Lower leg skin (tissue), 4 donors: ENCODE results near the gene SMAD9. TPM values are rescaled to one million over a fixed set of nuclear protein-coding genes. Genes with fewer than 3 reads are reported as not detected.

ENCODE experiments used
- DNase-seq, 2 donors: peaks; one replicate each; pipeline ENCODE4 v3.0.0-alpha.2; 2019; ENCODE audit warnings: low spot score in 2 of 2
- H3K4me3 ChIP-seq: fragments of 200-600 bp; sonication (generic); 2 replicates; pipeline ENCODE4 v1.5.1; 2017; ENCODE audit warnings: mild to moderate bottlenecking, low read depth; ENCODE audit not compliant: poor library complexity, severe bottlenecking
- POLR2A ChIP-seq, 2 donors: fragments of 450-650 bp; IDR thresholded peaks; one replicate each; pipeline ENCODE4 v1.6.1; 2016 to 2017; ENCODE audit warnings: antibody characterized with exemption in 2 of 2, mild to moderate bottlenecking in 1 of 2, moderate library complexity in 1 of 2
- WGBS, 2 donors: methylation state at CpG; one replicate each; pipeline ENCODE4 v1.1.5; 2018; 5-methylcytosine and 5-hydroxymethylcytosine counted together
- intact Hi-C: fragments of 100-400 bp; cut with DNase I; formaldehyde crosslinking; loops from one replicate; pipeline ENCODE4 v1.15.0; 2023; ENCODE audit warnings: low total_unique reads
- total RNA-seq, 4 donors: library from RNA; depleted of rRNA; stranded (reverse); fragments of >200 nt; gene quantifications; one replicate each; pipeline ENCODE4 v1.1.0, GENCODE V29; 2016
- TF ChIP-seq, protein P1 (sequence below), 3 donors: fragments of 450-650 bp; IDR thresholded peaks; one replicate each; pipeline ENCODE4 v1.5.1; 2016; ENCODE audit warnings: antibody characterized with exemption in 3 of 3, mild to moderate bottlenecking in 3 of 3, moderate library complexity in 2 of 3

Gene SMAD9
- total RNA-seq, 4 donors from 2014 or later, result 1.4 to 4.4 (median 2.2) TPM

DNA sequence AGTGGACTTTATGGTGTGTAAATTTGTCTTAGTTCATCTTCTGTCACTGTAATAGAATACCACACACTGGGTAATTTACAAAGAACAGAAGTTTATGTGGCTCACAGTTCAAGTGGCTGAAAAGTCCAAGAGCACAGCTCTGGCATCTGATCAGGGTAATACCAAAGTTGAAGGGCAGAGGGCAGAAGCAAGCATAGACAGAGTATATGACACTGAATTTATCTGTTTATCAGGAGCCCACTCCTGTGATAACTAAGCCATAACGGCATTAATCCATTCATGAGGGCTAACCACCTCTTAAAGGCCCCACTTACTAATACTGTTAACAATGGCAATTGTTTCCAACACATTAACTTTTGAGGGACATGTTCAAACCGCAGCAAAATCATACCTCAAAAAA lies 105.0 kb downstream of the SMAD9 start:
- no peak for DNase-seq
- no peak overlapping the region for H3K4me3 ChIP-seq
- intact Hi-C loops, result no loop called here
- WGBS, 2 donors, result 77 to 87% methylated on average over 2 of the region's 2 CpGs
- TF ChIP-seq, protein P1, sequence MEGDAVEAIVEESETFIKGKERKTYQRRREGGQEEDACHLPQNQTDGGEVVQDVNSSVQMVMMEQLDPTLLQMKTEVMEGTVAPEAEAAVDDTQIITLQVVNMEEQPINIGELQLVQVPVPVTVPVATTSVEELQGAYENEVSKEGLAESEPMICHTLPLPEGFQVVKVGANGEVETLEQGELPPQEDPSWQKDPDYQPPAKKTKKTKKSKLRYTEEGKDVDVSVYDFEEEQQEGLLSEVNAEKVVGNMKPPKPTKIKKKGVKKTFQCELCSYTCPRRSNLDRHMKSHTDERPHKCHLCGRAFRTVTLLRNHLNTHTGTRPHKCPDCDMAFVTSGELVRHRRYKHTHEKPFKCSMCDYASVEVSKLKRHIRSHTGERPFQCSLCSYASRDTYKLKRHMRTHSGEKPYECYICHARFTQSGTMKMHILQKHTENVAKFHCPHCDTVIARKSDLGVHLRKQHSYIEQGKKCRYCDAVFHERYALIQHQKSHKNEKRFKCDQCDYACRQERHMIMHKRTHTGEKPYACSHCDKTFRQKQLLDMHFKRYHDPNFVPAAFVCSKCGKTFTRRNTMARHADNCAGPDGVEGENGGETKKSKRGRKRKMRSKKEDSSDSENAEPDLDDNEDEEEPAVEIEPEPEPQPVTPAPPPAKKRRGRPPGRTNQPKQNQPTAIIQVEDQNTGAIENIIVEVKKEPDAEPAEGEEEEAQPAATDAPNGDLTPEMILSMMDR (IDR thresholded peaks at IDR 0.05), result no peak
- TF ChIP-seq POLR2A (IDR thresholded peaks at IDR 0.05), result no peak

DNA sequence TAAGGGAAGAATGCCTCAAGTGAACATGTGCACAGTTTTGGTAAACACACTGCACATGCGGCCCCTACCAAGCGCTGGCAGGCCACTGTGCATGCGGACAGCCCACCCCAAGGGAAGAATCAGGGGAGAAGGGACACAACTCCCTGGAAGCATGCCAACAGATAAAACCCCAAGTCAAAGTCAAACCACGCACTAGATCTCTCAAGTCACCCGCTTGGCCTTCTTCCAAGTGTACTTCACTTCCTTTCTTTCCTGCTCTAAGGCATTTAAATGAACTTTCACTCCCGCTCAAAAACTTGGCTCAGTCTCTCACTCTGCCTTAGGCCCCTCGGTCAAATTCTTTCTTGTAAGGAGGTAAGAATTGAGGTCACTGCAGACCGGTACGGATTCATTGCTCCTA lies 105.6 kb downstream of the SMAD9 start:
- WGBS, 2 donors, result 34 to 35% methylated on average over 9 of the region's 9 CpGs
- no peak for TF ChIP-seq POLR2A (IDR thresholded peaks at IDR 0.05)
- TF ChIP-seq, protein P1 (IDR thresholded peaks at IDR 0.05), result no peak
- no peak overlapping the region for H3K4me3 ChIP-seq
- no peak for DNase-seq
- intact Hi-C loops, result no loop called here

DNA sequence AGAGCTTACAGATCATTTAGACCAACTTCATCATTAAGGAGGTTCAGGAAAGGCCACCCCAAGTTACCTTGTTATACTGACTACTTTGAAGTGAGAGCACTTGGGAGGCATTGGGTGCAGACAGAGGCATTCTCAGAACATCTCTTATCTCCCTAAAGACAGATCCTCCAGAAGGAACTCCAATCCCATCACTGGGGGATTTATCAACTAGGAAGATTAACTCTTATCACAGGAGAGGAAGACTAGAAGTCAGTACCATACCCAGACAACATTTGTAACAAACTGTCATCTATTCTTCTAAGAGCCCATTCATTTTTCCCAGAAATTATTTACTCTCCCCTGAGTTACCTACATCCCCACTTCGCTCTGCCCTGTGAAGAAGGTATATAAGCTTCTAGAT lies 106.8 kb downstream of the SMAD9 start:
- DNase-seq, result no peak
- 88 to 92% methylated on average over 1 of the region's 1 CpG for WGBS, 2 donors
- TF ChIP-seq, protein P1 (IDR thresholded peaks at IDR 0.05), result no peak
- TF ChIP-seq POLR2A (IDR thresholded peaks at IDR 0.05), result no peak
- no peak overlapping the region for H3K4me3 ChIP-seq
- intact Hi-C loops, result no loop called here

DNA sequence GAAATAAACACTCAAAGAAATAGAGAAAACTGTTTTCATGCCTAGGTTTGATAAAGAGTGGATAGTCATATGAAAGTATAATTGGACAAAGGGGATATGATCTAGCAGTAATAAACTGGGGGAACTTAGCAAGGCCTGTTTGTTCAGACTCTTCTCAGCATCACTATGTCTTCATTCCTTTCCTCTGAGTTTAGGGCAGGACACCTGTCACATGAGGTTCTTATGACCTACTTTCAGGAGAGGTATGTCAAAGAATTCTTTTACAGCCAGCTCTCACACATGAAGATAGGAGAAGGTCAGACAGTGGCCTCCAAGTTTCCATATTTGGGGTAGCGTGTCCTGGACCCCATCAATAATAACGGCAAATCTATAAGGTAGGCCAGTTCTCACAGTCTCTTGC lies 112.4 kb downstream of the SMAD9 start:
- WGBS, 2 donors, result 89 to 95% methylated on average over 2 of the region's 2 CpGs
- intact Hi-C loops, result no loop called here
- TF ChIP-seq, protein P1 (IDR thresholded peaks at IDR 0.05), result no peak
- no peak for TF ChIP-seq POLR2A (IDR thresholded peaks at IDR 0.05)
- H3K4me3 ChIP-seq, result no peak overlapping the region
- DNase-seq, result no peak

DNA sequence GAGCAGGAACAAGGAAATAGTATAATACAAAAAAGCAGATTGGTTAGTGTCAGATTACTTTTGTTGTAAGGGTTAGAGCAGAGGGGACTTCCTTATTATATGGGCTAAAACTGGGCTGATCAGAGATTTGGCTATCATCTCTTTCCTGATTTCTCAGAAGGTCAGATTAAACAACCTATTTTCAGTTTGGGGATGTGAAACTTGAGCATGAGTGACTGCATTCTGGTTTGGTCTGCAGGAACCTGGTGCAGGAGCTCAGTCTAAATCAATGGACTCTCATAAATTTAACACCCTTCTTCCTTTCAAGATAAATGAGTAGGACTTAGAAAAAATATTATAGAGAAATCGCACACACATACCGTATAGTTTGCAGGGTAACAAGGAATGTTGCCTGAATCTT lies 113.9 kb downstream of the SMAD9 start:
- 88 to 89% methylated on average over 2 of the region's 2 CpGs for WGBS, 2 donors
- DNase-seq, result no peak
- intact Hi-C loops, result no loop called here
- no peak overlapping the region for H3K4me3 ChIP-seq
- TF ChIP-seq, protein P1 (IDR thresholded peaks at IDR 0.05), result no peak

DNA sequence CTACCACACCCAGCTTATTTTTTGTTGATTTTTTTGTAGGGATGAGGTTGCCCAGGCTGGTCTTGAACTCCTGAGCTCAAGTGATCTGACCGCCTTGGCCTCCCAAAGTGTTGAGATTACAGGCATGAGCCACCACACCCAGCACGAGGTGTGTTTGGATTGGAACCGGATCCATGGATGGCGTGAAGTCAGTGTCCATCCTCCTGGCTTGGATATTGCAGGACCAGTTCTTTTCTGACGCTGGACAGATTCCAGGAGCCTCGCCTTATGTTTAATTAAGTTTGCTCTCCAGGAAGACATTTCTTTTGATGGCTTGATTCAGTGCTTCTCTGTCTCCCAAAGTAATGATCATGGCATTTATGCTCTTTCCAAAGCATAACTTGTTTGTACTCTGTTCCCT lies 115.5 kb downstream of the SMAD9 start:
- no peak for DNase-seq
- intact Hi-C loops, result no loop called here
- no peak overlapping the region for H3K4me3 ChIP-seq
- WGBS, 2 donors, result 65 to 81% methylated on average over 6 of the region's 6 CpGs
- no peak for TF ChIP-seq POLR2A (IDR thresholded peaks at IDR 0.05)
- TF ChIP-seq, protein P1 (IDR thresholded peaks at IDR 0.05), result no peak
